GM12874 (cell line): ENCODE results near the gene TRIP13.

Experiments
- TF ChIP-seq, protein P1 (sequence below): IDR thresholded peaks from 2 replicates; pipeline ENCODE4 v1.5.1; 2011; ENCODE audit warnings: low read depth, mild to moderate bottlenecking, control low read depth, low read length, moderate library complexity; ENCODE audit not compliant: insufficient read depth

TRIP13 gene

GRCh38 chr5:882253-883183, 10.2 kb upstream of the TRIP13 start:
- TF ChIP-seq, protein P1, sequence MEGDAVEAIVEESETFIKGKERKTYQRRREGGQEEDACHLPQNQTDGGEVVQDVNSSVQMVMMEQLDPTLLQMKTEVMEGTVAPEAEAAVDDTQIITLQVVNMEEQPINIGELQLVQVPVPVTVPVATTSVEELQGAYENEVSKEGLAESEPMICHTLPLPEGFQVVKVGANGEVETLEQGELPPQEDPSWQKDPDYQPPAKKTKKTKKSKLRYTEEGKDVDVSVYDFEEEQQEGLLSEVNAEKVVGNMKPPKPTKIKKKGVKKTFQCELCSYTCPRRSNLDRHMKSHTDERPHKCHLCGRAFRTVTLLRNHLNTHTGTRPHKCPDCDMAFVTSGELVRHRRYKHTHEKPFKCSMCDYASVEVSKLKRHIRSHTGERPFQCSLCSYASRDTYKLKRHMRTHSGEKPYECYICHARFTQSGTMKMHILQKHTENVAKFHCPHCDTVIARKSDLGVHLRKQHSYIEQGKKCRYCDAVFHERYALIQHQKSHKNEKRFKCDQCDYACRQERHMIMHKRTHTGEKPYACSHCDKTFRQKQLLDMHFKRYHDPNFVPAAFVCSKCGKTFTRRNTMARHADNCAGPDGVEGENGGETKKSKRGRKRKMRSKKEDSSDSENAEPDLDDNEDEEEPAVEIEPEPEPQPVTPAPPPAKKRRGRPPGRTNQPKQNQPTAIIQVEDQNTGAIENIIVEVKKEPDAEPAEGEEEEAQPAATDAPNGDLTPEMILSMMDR, result no peak

DNA sequence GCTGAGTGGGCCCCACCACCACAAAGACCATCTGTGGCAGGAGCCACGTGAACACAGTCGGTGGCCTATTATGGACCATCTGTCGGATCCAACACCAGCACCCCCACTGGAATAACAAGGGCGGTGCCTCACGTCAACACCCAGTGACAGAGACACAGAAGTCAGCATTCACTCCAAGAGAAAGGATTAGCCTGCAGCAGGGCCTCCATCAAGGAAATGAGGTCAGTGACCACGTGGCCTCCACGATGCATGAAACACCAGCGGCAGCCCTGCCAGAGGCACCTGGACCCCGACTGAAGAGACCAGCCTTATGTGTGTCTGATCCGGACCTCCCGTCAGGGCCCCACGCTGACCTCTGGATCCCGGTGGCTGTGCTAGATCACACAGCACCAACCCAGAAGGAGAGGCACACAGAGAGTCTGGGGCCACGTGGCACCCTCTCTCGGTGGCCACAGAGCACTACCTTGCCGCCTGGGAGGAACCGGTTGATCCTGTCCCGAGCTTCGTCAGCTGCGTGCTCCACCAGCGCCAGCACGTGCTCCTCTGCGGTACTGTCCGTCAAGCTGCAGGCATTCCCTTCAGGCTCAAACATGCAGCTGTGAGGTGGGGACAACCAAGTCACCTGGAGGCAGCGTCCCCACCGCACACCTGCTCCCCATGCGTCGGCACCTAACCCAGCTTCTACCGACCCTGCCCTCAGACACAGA, 9.1 kb upstream of the TRIP13 start:
- TF ChIP-seq, protein P1, result no peak

GRCh38 chr5:884345-885126, 8.1 kb upstream of the TRIP13 start:
- TF ChIP-seq, protein P1, result no peak

DNA sequence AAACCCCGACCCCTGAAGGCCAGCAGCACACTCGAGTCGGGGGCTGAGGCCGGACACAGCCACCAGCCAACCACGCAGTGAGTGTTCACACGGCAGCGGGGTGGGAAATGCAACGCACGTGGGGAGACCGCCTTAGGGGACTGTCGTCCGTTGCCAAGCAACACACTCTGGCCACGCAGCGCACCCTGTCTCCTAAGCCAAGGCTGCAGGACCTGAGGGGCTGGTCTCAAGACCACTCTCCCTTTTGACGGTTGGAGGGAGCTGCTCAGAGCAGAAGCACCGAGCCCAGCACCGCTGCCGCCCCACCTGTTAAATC, 7.6 kb upstream of the TRIP13 start:
- TF ChIP-seq, protein P1, result no peak

GRCh38 chr5:885529-885928, 7.2 kb upstream of the TRIP13 start:
- TF ChIP-seq, protein P1, result no peak

DNA sequence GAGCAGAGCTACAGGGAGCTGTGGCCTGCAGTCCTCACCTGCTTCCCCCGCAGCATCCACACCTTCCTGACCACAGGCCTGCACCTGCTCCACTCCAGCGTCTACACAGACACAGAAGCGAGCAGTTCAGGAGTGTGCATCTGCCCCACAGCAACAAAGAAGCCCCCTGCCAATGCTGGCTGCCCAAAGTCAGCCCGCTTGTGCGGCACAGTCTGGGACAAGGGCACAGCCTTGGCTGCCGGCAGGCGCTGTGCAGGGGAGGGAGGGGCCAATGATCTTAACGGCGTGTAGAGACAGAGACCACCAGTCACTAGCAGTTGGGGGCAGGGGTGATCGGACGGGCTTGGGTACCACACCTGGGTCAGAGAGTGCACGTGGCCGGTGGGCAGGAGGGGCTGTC, 6.6 kb upstream of the TRIP13 start:
- TF ChIP-seq, protein P1, result no peak
